Stimulated activated CD8-positive, alpha-beta memory T cell treated with anti-CD3 and anti-CD28 coated beads, Interleukin-15, amount 100 ng/mL, for 1 hour (primary cell): ENCODE measurements around the gene MEX3C.

Experiments used
- DNase-seq: peaks from one replicate; pipeline ENCODE4 v3.0.0-alpha.2; 2020; ENCODE audit warnings: low read depth

The MEX3C gene

DNA sequence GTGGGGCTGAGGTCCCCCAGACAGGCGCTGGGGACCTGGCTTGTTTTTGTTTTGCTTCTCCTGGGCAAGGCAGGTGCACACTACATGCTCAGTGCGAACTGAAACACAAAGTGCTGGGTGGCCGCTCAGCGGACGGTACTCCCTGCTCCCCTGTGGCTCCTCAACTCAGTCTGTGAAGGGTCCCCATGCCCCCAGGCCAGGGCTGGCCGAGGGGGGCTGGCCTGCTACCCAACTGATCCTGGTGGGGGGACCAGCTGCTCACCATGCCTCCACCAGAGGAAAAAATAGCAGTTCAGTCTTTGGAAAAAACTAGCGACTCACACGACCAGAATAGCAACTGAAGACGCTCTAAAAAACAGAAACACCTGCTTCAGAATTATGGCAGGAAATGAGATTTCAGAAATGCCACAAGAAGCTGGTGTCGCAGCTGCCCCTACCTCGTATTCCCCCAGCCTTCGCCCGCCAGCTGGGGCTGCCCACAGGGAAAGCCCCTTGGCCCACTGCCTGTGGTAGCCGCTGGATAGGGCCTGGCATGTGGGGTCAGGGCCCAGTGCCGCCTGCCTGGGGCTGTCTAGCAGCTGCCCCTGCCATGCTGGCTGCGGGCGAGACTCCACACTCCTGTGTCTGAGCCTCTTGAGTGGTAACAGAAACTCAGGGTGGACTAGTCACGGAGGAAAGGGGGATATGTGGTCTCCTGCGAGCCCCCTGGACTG is 43.7 kb downstream of the MEX3C start:
- peak; percentile 23 for DNase-seq

DNA sequence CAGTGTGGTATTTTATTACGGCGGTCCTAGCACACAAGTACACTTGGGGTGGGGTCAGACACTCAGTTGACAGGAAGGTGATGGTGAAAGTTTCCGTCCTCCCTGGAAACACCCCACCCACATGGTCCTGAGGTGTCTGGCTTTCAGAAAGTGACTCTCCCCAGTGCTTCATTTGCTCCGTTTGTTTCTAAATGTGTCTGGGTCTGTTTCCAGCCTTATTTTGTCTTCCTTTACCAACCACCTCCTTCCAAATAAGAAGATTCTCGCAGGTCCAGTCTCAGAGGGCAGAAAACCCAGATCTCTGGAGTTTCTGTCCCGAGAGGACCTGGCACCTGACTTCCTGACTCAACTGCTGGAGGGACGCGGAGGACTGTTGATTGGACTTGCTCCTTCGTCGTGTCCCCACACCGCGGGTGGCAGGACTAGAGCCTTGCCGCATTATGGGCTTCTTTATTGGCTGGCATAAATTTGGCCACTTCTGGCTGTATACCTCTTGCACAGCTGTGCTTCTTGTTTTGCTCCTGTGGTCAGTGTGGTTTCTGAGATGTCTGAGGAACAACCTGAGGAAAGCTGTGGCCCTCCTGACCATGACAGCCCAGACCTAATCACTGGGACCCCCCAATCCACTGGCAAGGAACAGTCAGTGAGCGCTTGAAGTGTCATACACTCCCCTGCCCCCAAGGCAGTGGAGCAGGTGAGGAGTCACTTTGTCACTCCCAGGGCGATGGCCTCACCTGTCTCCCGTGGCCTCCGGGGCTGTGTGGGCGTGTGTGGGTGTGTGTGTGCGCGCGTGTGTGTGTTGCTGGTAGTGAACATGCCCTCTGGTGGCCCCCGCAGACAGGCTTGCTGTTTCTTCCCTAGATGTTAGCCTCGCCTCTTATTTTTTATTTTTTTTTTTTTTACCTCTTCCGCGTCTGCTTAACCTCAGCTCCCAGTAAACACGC is 45.6 kb downstream of the MEX3C start:
- peak; percentile 50 for DNase-seq

DNA sequence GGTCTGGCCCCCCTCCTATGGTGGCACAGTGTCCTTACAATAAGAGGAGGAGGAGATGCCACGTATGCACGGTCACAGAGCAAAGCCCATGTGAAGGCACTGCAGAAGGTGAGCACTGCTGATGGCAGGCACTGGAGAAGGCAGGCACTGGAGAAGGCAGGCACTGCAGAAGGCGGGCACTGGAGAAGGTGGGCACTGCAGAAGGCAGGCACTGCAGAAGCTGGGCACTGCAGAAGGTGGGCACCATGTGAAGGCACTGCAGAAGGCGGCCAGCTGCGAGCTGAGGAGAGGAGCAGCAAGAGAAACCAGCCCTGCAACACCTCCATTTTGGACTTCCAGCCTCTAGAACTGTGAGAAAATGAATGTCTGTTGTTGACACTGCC is 46.3 kb downstream of the MEX3C start:
- no peak for DNase-seq

DNA sequence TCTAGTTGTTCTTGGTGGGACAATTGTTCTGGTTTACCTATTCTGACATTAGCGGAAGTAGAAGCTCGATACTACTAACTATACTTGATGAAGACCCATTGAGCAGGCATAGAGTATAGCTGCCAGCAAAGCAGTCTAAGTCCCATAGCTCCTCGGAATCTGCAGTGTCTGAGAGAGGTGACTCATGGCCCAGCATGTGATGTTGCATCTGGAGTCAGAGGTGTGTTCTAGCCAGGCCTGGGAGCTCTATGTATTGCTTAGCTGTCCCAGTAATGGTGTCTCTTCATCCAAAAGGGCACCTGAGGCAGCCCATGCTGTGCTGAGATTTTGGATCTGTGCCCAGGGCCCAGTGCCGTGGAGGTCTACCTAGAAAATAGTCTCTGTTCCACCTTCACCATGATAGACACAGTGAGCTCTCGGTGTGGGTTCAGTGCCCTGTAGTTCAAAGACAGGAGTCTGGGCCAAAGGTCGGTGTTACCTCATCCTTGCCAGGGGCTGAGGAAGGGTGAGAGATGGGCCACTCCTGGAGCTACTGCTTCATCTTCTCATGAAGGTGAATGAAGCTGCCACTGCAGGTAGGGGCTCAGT is 47.3 kb downstream of the MEX3C start:
- DNase-seq, result no peak

DNA sequence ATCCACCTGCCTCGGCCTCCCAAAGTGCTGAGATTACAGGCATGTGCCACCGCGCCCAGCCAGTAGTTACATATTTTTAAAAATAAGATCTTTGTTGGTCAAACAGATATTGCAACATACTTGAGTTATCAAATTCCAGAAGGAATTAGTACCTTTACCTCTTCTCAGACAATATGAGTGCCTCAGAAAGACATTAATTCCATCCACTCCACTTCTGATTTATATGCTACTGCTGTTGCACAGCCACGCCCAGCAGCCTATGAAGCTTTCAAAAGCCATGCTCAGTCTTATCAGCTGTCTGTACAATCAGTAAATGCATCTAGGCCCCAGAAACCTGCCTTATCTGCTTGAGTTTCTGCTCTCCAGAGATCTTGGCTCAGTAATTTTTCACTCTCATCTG is 47.8 kb downstream of the MEX3C start:
- DNase-seq, result no peak

DNA sequence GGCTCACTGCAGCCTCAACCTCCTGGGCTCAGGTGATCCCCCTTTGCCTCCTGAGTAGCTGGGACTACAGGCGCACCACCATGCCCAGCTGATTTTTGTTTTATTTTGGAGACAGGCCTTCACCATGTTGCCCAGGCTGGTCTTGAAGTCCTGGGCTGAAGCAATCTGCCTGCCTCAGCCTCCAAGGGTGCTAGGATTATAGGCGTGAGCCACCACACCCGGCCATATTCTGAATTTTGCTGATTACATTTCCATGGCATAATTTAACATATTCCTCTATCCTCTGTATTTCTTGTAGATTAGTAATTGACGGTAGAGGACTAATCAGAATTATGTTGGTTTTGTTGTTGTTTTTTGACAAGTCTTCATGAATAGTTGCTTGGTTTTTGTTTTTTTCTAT is 50.6 kb downstream of the MEX3C start:
- DNase-seq, result no peak

DNA sequence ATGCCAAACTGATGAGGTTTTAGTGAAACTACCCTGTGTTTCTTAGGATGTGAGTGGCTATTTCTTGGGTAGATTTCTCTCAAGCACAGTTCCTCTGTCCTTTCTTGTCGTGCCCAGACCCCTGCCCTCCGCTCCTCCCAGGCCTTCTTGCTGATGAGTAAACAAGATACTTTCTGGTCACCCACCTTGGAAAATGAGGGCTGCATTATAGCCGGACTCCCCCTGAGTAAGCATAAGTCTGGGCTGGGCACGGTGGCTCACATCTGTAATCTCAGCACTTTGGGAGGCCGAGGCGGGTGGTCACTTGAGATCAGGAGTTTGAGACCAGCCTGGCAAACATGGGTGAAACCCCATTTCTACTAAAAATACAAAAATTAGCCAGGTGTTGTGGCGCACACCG is 58.5 kb downstream of the MEX3C start:
- no peak for DNase-seq

DNA sequence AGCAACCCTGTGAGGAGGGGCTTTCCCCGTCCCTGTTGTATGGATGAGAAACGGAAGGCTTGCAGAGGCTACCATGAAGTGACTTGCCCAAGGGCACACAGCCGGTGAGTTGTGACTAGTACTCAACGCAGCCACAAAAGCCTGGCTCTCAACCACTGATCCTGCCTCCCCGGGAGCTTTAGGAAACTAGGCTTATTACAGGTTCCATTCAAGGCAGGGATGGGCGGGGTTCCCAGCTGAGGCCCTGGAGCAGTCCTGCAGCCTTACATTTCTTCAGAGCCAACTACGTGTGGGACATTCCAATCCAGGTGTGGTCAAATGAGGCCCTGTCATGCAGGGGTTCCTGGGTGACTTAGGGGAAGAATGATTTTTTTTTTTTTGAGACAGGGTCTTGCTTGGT is 59.6 kb downstream of the MEX3C start:
- DNase-seq, result no peak

DNA sequence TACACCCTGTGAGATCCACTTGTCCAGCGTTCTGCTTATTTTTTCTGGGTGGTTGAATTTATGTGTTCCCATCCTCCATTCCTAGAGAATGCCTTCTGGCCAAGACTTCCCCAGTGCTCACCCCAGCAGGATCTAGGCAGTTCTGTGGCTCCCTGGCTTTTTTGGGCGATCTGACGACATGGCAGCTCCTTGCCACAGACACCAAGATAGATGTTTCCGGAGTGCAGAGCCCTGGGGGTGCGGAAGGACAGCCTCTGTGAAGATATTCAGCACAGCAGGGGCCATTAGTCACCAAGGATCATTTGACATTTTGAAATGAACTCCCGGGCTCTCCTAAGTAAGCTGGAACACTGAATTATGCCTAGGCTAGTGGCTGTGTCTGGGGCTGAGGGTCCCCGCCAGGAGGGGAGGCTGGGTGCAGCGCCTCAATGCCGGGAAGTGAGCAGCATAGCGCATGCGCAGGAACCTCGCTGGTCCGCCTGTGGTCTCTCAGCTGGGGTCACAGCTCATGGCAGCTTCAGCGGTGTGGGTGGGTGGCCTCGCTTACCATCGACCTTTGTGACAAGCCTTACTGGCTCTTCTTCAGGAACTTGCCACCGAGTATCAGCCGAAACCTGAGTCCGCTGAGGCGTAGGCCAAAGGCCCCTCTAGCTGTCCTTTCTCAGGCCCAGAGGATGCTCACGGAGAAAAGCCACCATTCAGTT is 60.3 kb downstream of the MEX3C start:
- no peak for DNase-seq

DNA sequence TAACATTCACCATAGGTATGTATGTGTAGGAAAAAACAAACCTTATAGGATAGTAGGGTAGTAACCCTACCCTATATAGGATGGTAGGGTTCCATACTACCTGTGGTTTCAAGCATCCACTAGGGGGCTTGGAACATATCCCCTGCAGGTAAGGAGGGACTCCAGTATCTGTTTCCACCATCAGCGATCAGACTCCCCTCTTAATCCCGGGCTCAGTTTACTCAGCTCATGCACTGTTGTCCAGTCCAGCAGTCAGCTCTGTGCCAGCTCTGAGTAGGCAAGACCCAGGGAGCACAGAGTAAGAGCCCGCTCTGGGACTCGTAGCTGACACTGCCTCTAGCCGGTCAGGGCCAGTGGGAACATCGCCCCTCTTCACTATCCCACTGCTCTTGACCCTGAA is 61.7 kb downstream of the MEX3C start:
- DNase-seq, result no peak

DNA sequence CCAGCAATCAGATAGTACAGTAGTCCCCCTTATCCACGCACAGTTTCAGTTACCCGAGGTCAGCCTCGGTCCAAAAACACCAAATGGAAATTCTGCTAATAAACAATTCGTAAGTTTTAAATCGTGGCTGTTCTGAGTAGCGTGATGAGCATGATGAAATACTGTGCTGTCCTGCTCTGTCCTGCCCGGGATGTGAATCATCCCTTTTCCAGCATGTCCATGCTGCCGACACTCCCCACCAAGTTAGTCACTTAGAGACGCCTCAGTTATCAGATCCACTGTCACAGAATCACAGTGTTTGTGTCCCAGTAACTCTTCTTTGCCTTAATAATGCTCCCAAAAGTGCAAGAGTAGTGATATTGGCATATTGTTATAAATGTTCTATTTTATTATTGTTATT is 62.1 kb downstream of the MEX3C start:
- DNase-seq, result no peak

DNA sequence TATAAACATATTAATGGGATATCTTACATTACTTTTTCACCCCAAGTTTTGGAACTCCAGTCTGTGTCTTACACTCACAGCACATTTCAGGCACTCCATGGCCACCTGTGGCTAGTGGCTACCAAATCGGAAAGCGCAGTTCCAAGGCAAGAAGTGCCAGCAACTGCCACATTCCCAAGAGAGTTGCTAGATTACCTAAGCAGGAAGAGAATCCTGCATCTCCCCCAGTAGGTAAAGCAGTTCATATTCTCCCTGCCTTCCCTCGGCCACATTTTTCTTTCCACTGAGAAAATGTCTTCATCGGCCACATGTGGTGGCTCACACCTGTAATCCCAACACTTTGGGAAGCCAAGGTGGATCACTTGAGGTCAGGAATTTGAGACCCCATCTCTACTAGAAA is 62.8 kb downstream of the MEX3C start:
- DNase-seq, result no peak

DNA sequence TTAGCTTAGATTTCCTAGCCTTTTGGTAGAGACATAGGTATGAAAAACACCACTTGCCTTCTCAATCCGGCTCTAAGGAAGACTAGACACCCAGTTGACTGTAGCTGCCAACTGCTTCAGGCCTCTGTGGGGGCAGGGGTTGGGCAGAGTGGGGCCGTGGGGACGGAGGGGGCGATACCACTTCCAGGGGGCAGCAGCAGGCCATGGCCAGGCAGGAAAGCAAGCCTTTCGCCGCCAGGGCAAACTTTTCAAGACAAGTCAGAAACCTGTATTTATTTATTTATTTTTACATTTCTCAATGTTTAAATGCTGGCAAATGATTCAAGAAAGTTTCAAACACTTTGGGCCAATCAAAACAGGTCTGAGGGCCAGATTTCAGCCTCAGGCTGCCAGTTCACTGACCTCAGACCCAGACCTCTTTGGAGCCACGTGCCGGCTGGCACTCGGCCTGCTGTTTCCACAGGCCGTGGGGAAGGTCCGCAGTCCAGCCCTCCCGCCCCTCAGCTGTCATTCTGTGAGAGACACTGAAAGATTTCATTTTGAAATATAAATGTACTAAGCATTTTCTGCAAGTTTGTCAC is 63.8 kb downstream of the MEX3C start:
- DNase-seq, result no peak

DNA sequence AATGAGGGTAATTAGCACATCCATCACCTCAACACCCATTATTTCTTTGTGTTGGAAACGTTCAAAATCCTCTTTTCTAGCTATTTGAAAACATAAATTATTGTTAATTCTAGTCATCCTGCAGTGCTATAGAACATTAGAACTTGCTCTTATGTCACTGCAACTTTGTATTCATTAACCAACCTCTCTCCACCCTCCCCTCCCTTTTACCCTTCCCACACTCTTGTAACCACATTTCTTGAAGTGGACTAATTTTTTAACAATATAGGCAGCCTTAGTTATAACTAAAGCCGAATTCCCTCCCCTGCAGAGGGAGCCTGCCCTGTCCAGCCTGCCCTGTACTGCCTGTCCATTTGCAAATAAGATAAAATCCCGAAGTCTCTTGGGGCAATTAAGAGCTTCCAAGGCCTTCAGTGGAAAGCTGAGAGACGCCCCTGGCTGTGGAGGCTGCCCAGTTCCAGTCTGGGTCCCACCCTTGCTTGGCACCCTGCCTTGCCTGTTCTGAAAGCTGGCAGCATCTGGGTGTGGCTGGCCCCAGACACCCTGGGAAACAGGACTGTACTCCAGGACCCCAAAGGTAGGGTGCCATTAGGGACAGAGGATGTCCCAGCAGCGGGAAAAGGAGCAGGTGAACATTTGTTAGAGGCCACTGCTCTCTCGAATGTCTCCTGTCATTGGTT is 65.1 kb downstream of the MEX3C start:
- no peak for DNase-seq

DNA sequence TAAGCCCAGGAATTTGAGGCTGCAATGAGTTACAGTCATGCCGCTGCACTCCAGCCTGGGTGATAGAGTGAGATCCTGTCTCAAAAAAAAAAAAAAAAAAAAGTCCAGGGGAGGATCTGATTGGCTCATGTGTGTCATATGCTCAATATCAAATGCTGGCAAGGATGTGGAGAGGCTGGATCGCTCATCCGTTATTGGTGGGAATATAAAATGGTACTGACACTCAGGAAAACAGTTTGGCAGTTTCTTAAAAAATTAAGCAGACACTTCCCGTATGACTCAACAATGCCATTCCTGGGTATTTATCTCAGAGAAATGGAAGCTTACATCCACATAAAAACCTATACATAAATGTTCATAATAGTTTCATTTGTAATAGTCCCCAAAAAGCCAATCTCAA is 68.9 kb downstream of the MEX3C start:
- no peak for DNase-seq

DNA sequence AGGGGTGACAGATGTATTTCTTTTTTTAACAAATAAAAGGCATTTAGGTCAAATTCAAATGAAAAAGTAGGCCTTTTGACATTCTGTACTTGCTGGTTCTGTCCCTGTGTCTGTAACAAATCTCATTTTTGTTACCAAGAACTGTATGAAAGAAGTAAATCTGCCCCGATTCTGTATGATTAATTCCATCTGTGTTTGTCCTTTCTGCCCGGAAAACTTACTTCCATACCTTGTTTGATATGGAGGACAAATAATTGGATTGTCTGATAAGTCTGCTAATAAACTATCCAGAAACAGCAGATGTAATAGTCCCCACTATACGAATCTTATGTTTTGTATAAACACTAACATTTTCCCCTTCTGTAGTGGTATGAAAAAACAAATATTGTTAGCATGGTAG is 69.8 kb downstream of the MEX3C start:
- no peak for DNase-seq

DNA sequence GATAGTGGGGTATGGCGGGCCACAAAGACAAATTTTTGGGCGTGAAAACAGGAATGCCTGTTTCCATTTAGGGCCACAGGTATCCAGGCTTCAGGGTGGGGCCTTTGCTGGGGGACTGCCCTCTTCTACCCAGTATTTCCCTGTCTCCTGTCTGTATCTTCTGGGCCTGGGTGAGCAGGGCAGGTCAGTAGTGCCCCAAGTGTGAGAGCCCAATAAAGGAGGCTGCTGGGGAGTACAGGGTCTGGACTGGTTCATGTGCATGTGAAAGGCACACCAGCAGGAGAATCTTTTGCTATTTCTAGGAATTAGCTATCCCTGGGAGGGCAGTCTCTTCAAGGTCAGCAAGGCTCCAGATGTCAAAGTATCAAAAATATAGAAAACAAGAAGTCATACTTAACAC is 71.5 kb downstream of the MEX3C start:
- no peak for DNase-seq
